Endodermal cell (in vitro differentiated cells): ENCODE data around the gene CMTM6. TPM values are rescaled to one million over a fixed set of nuclear protein-coding genes. Genes with fewer than 3 reads are reported as not detected.

ENCODE experiments used
- DNase-seq: peaks from one replicate; pipeline ENCODE4 v3.0.0-alpha.2; 2017
- H3K27ac ChIP-seq: 2 replicates; pipeline ENCODE4 v1.5.1; 2013; ENCODE audit warnings: mild to moderate bottlenecking, low read depth, low read length, moderate library complexity
- H3K27me3 ChIP-seq: 2 replicates; pipeline ENCODE4 v1.6.1; 2013; ENCODE audit warnings: mild to moderate bottlenecking, low read length, moderate library complexity; ENCODE audit not compliant: insufficient read depth, control insufficient read depth, poor library complexity, severe bottlenecking
- H3K36me3 ChIP-seq: 2 replicates; pipeline ENCODE4 v1.7.0; 2013; ENCODE audit warnings: mild to moderate bottlenecking, low read length, moderate library complexity; ENCODE audit not compliant: control insufficient read depth, insufficient read depth
- H3K4me1 ChIP-seq: one replicate; pipeline ENCODE4 v1.7.0; 2013; ENCODE audit warnings: low read length; ENCODE audit not compliant: control insufficient read depth, insufficient read depth
- H3K4me3 ChIP-seq: 2 replicates; pipeline ENCODE4 v1.5.1; 2013; ENCODE audit warnings: mild to moderate bottlenecking, low read length, moderate library complexity
- H3K9ac ChIP-seq: 2 replicates; pipeline ENCODE4 v1.6.1; 2013; ENCODE audit warnings: mild to moderate bottlenecking, low read length, moderate library complexity; ENCODE audit not compliant: poor library complexity, severe bottlenecking; ENCODE audit errors: extremely low read depth
- H3K9me3 ChIP-seq: 2 replicates; pipeline ENCODE4 v1.6.1; 2013; ENCODE audit warnings: mild to moderate bottlenecking, low read length, moderate library complexity; ENCODE audit not compliant: control insufficient read depth
- H3K27ac Mint-ChIP-seq: 2 replicates; pipeline ENCODE4 v1.8.0; 2020; ENCODE audit warnings: mixed read lengths
- H3K27me3 Mint-ChIP-seq: 2 replicates; pipeline ENCODE4 v1.8.0; 2021; ENCODE audit warnings: mild to moderate bottlenecking, mixed read lengths; ENCODE audit not compliant: insufficient read depth
- H3K36me3 Mint-ChIP-seq: 2 replicates; pipeline ENCODE4 v1.8.0; 2020; ENCODE audit warnings: low read depth, mixed read lengths
- H3K4me1 Mint-ChIP-seq: 2 replicates; pipeline ENCODE4 v1.8.0; 2020; ENCODE audit warnings: mixed read lengths
- H3K4me3 Mint-ChIP-seq: 2 replicates; pipeline ENCODE4 v1.8.0; 2020; ENCODE audit warnings: mild to moderate bottlenecking, moderate library complexity, mixed read lengths
- H3K9me3 Mint-ChIP-seq: 2 replicates; pipeline ENCODE4 v1.8.0; 2020; ENCODE audit warnings: mild to moderate bottlenecking, mixed read lengths
- CTCF ChIP-seq: fragments of 200-600 bp; sonication (generic); conservative IDR thresholded peaks from 2 replicates; pipeline ENCODE4 v1.5.0; 2021; ENCODE audit warnings: antibody characterized with exemption, mild to moderate bottlenecking
- WGBS, 2 experiments: methylation state at CpG; one replicate each; pipeline versions ENCODE4 v1.1.5 to v1.1.7; 2013; ENCODE audit warnings: missing lambda C conversion rate in 2 of 2, mixed read lengths in 1 of 2; ENCODE audit not compliant: insufficient coverage in 1 of 2, insufficient read length in 1 of 2; 5-methylcytosine and 5-hydroxymethylcytosine counted together
- total RNA-seq, 2 donors: library from RNA; stranded (reverse); fragmentation: NEBNext Ultra II Directional in 1 of 2; extraction: Animal tissue kit (Norgen Biotek cat#: 25700) in 1 of 2; gene quantifications; 2 replicates in 1 of 2; 3 replicates in 1 of 2; pipeline ENCODE4 v1.2.1, GENCODE V29; 2021

Gene CMTM6
- total RNA-seq, 2 donors from 2014 or later = 58.3 to 62.4 TPM

DNA sequence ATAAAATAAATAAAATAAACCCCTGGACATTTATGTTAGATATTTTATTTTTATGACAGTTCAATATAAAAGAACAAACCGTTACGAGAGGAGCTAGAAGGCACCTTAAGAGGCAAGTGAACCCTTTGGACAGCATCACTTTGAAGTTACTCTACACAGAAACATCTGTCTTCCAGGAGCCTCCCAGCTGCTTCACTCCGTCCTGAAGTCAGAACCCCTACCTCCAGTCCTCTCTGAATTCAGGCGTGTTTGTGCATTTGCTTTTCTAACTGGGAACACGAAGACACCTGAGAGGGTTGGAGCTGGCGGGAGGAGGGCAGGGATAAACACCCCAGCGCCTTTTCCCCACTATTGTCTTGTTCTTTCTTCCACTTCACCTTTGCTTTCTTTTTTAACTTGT, 64.8 kb downstream of the CMTM6 start:
- Histone ChIP-seq H3K9ac (no peak overlapping the region), H3K9me3 (no peaks in the 10 kb centered on the region), H3K27me3 (no peaks in the 10 kb centered on the region), H3K36me3 (no peaks in the 10 kb centered on the region), H3K4me1 (no peaks in the 10 kb centered on the region), H3K27ac (no peak overlapping the region), H3K4me3 (no peak overlapping the region)
- no peak overlapping the region for H3K27ac Mint-ChIP-seq
- TF ChIP-seq CTCF = no peak
- no peak overlapping the region for H3K4me3 Mint-ChIP-seq
- H3K4me1 Mint-ChIP-seq = peaks cover 5% of the 10 kb centered on the region
- no peak for DNase-seq
- peaks cover 6% of the 10 kb centered on the region for H3K36me3 Mint-ChIP-seq
- 88 to 100% methylated on average over 1 to 6 of the region's 7 CpGs for WGBS, 2 experiments
- H3K9me3 Mint-ChIP-seq = no peaks in the 10 kb centered on the region
- H3K27me3 Mint-ChIP-seq = no peaks in the 10 kb centered on the region

GRCh38 chr3:32436816-32437189, 65.8 kb downstream of the CMTM6 start:
- Mint-ChIP-seq H3K27ac (no peak overlapping the region), H3K27me3 (no peaks in the 10 kb centered on the region), H3K4me1 (peaks cover 5% of the 10 kb centered on the region), H3K4me3 (no peak overlapping the region), H3K36me3 (no peaks in the 10 kb centered on the region), H3K9me3 (no peaks in the 10 kb centered on the region)
- Histone ChIP-seq H3K27me3 (no peaks in the 10 kb centered on the region), H3K9ac (no peak overlapping the region), H3K9me3 (no peaks in the 10 kb centered on the region), H3K27ac (no peak overlapping the region), H3K4me3 (no peak overlapping the region), H3K4me1 (no peaks in the 10 kb centered on the region), H3K36me3 (no peaks in the 10 kb centered on the region)
- DNase-seq = no peak
- no peak for TF ChIP-seq CTCF
- 94 to 96% methylated on average over 4 of the region's 4 CpGs for WGBS, 2 experiments

GRCh38 chr3:32435911-32436815, 66.5 kb downstream of the CMTM6 start:
- H3K9ac ChIP-seq = no peak overlapping the region
- no peak for TF ChIP-seq CTCF
- Mint-ChIP-seq H3K4me1 (peaks cover 5% of the 10 kb centered on the region), H3K36me3 (no peaks in the 10 kb centered on the region), H3K27me3 (no peaks in the 10 kb centered on the region), H3K9me3 (no peaks in the 10 kb centered on the region), H3K27ac (no peak overlapping the region), H3K4me3 (no peak overlapping the region)
- no peaks in the 10 kb centered on the region for H3K9me3 ChIP-seq
- H3K4me3 ChIP-seq = no peak overlapping the region
- WGBS, 2 experiments = 76 to 91% methylated on average over 4 of the region's 4 CpGs
- no peaks in the 10 kb centered on the region for H3K4me1 ChIP-seq
- H3K36me3 ChIP-seq = no peaks in the 10 kb centered on the region
- no peak overlapping the region for H3K27ac ChIP-seq
- H3K27me3 ChIP-seq = no peaks in the 10 kb centered on the region
- DNase-seq = no peak
